ENCODE data around the gene DNAJC16. TPM values are rescaled to one million over a fixed set of nuclear protein-coding genes. Genes with fewer than 3 reads are reported as not detected.
"Not testable (repeated sequence)": the region's sequence is repeated elsewhere in the genome, so short reads cannot be mapped to it uniquely, and the experiment has no call there.

The DNAJC16 gene
- polyA plus RNA-seq, 1 experiment: 18.4 TPM

DNA sequence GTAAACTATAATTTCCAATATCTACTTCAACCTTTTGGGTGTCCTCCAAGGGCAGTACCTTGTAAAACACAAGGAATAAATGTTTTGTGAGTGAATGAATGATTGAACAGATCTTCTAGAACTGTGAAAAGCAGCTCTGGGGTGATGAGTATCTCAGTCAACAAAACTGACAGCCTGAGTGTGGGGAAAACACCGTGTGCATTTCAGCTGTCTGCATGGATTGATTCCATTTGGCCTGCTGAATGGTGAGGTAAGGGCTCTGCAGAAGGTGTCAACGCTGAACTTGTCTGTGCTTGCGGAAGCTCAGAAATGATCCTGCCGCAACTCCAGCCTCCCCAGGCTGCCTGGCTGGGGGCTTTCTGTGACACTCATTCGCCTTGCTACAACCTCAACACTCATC is 65.6 kb downstream of the DNAJC16 start:
- H3K27ac ChIP-seq (ENCODE audit: low read depth, low read length): no peak overlapping the region
- POLR2A ChIA-PET: no interaction called here
- TF ChIP-seq, protein P1, sequence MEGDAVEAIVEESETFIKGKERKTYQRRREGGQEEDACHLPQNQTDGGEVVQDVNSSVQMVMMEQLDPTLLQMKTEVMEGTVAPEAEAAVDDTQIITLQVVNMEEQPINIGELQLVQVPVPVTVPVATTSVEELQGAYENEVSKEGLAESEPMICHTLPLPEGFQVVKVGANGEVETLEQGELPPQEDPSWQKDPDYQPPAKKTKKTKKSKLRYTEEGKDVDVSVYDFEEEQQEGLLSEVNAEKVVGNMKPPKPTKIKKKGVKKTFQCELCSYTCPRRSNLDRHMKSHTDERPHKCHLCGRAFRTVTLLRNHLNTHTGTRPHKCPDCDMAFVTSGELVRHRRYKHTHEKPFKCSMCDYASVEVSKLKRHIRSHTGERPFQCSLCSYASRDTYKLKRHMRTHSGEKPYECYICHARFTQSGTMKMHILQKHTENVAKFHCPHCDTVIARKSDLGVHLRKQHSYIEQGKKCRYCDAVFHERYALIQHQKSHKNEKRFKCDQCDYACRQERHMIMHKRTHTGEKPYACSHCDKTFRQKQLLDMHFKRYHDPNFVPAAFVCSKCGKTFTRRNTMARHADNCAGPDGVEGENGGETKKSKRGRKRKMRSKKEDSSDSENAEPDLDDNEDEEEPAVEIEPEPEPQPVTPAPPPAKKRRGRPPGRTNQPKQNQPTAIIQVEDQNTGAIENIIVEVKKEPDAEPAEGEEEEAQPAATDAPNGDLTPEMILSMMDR (IDR thresholded peaks at IDR 0.05; ENCODE audit: low read depth, low read length): no peak
- no peak overlapping the region for H3K4me3 ChIP-seq (ENCODE audit: low read depth, low read length)
- CTCF ChIA-PET: interaction anchor here (0.6 to 1.7 kb wide), 2 partner anchors 149 to 224 kb away, joined by 4 to 8 read pairs; no protein-coding TSS in a partner anchor
- no peaks in the 10 kb centered on the region for H3K9me3 ChIP-seq (ENCODE audit: control insufficient read depth, insufficient read depth, low read length)
- H3K27me3 ChIP-seq (ENCODE audit: control insufficient read depth, insufficient read depth, low read length): peaks cover 2% of the 10 kb centered on the region
- no peak for DNase-seq (ENCODE audit: low read depth, low spot score)

DNA sequence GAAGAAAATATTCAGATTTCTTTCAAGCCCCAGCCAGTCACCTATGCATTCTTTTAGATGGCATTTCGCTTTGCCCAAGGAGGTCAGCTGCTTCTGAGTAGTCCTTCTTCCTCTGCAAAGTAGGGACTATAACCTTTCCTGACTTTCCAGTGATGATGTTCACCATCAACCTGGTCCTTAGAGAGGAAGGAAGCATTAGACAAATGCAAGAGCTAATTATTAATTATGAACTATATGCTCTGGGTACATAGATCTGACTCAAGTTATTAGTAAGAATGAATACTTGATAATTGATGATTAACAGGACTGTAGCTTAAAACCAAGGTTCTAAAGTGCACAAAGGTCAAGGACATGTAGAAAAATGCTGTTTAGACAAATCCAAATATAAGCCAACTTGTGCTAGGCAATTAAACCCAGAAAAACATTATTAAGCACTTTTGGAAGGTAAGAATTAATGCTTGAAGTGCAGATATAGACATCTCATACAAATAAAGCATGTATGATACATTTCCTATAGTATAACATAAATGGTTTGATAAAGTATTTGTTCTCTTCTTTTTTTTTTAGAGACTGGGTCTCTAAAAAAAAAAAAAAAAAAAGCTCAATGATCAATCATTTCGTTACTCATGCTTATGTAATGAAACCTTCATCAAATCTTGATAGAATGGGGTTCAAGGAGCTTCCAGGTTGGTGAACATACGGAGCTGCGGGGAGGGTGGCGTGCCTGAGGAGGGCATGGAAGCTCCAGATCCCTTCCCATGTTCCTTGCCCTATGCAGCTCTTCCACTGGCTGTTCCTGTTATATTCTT is 69.4 kb downstream of the DNAJC16 start:
- no peaks in the 10 kb centered on the region for H3K9me3 ChIP-seq (ENCODE audit: control insufficient read depth, insufficient read depth, low read length)
- ChIA-PET CTCF (interaction anchor here (0.6 to 2.8 kb wide), 16 partner anchors 7 to 779 kb away, joined by 3 to 23 read pairs (median 4); partner anchors contain the start of genes AGMAT, DDI2, FAM131C and TMEM82), POLR2A (no interaction called here)
- no peak overlapping the region for H3K27ac ChIP-seq (ENCODE audit: low read depth, low read length)
- no peak for DNase-seq (ENCODE audit: low read depth, low spot score)
- H3K27me3 ChIP-seq (ENCODE audit: control insufficient read depth, insufficient read depth, low read length): peaks cover 2% of the 10 kb centered on the region
- TF ChIP-seq, protein P1 (IDR thresholded peaks at IDR 0.05; ENCODE audit: low read depth, low read length): no peak
- no peak overlapping the region for H3K4me3 ChIP-seq (ENCODE audit: low read depth, low read length)

DNA sequence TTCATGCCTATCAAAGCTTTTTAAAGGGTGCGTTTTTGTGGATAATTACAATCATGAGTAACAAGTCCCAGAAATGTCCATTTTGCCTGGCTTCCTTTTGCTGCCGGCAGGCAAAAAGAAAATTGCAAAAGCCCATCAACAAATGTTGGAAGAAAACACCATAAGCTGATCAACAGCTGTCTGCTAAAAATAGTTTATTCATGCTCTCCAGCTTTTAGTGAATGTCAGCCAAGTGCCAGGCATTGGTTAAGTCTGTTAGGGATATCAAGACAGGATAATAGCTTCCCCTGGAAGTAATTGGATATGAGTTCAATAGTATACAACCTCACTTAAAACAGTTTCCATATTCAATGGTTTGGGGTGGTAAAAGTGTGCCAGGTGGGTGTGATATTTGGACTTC is 71.8 kb downstream of the DNAJC16 start:
- no peak overlapping the region for H3K27ac ChIP-seq (ENCODE audit: low read depth, low read length)
- no peak for DNase-seq (ENCODE audit: low read depth, low spot score)
- TF ChIP-seq, protein P1 (IDR thresholded peaks at IDR 0.05; ENCODE audit: low read depth, low read length): no peak

DNA sequence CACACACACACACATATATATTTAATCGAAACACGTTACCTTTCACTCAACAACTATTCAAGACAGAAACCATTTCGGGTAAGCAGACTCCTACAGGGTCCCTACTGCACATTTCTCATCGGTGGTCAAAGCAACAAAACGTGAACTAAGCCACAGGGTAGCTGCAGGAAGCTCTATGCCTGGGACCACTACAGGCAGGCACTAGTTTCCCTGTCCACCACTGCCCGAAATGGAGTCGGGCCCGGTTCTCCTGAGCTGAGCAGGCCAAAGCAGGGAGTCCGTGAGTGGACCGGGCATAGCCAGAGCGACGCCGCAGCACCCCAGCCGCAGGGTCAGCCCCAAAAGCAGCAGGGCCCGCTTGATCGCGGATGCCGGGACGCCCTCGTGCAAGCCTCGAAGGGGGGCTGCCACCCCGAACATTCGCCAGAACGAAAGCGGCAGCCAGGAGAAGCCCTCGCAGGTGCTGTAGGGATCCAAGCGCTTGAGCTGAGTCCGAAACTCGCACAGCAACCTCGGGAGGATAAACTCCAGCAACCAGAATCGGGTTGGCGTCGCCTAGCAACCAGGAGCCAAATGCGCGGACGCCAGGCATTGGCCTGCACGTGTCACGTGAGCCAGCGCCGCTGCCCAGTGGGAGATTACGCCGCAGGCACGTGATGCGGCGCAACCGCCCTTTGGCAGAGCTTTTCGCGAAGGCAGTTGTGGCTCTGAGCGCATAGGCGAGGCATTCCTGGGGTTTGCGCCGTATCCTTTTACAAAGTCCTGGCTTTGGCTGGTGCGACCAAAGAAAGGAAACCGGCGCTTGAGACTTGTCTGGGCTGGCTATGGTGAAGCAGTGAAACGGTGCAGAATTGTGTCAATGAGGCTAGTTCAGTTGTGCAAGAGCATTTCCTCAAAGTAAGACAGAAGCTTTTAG is 76.7 kb downstream of the DNAJC16 start:
- POLR2A ChIA-PET: interaction anchor here (0.6 to 2.6 kb wide), 4 partner anchors 12 to 471 kb away, joined by 3 to 17 read pairs (median 3); partner anchors contain the start of gene DDI2
- Histone ChIP-seq H3K9me3 (ENCODE audit: control insufficient read depth, insufficient read depth, low read length) (peaks cover 5% of the 10 kb centered on the region; the same call in 1 of the 2 replicates), H3K4me3 (ENCODE audit: low read depth, low read length) (peak overlapping the region; percentile 87), H3K27ac (ENCODE audit: low read depth, low read length) (peak overlapping the region; percentile 71), H3K27me3 (ENCODE audit: control insufficient read depth, insufficient read depth, low read length) (no peaks in the 10 kb centered on the region)
- TF ChIP-seq, protein P1 (IDR thresholded peaks at IDR 0.05; ENCODE audit: low read depth, low read length): no peak
- CTCF ChIA-PET: interaction anchor here (1.1 kb wide), 1 partner anchor 8 kb away, joined by 5 read pairs; no protein-coding TSS in a partner anchor
- DNase-seq (ENCODE audit: low read depth, low spot score): peak; percentile 87

More for the DNA sequence above, 71.8 kb downstream of the DNAJC16 start:
- peaks cover 2% of the 10 kb centered on the region for H3K27me3 ChIP-seq (ENCODE audit: control insufficient read depth, insufficient read depth, low read length)
- ChIA-PET POLR2A (interaction anchor here (0.6 kb wide), 1 partner anchor 19 kb away, joined by 4 read pairs; no protein-coding TSS in a partner anchor), CTCF (no interaction called here)
- H3K4me3 ChIP-seq (ENCODE audit: low read depth, low read length): no peak overlapping the region
- no peaks in the 10 kb centered on the region for H3K9me3 ChIP-seq (ENCODE audit: control insufficient read depth, insufficient read depth, low read length)

DNA sequence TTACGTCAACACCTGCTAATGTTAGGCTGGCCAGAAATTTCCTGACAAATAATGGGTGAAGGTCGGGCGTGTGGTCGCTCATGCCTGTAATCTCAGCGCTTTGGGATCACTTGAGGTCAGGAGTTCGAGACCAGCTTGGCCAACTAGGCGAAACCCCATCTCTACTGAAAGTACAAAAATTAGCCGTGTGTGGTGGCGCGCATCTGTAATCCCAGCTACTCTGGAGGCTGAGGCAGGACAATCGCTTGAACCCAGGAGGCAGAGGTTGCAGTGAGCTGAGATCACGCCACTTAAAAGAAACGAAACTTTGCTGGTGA is 77.3 kb downstream of the DNAJC16 start:
- not testable (repeated sequence) for H3K27me3 ChIP-seq (ENCODE audit: control insufficient read depth, insufficient read depth, low read length); DNase-seq (ENCODE audit: low read depth, low spot score); H3K9me3 ChIP-seq (ENCODE audit: control insufficient read depth, insufficient read depth, low read length)
- ChIA-PET CTCF (interaction anchor here (1.1 kb wide), 1 partner anchor 9 kb away, joined by 5 read pairs; no protein-coding TSS in a partner anchor), POLR2A (interaction anchor here (1.3 to 2.6 kb wide), 2 partner anchors 12 to 14 kb away, joined by 3 to 17 read pairs; partner anchors contain the start of gene DDI2)
- peak overlapping the region; percentile 87 for H3K4me3 ChIP-seq (ENCODE audit: low read depth, low read length)
- peak overlapping the region; percentile 71 for H3K27ac ChIP-seq (ENCODE audit: low read depth, low read length)

DNA sequence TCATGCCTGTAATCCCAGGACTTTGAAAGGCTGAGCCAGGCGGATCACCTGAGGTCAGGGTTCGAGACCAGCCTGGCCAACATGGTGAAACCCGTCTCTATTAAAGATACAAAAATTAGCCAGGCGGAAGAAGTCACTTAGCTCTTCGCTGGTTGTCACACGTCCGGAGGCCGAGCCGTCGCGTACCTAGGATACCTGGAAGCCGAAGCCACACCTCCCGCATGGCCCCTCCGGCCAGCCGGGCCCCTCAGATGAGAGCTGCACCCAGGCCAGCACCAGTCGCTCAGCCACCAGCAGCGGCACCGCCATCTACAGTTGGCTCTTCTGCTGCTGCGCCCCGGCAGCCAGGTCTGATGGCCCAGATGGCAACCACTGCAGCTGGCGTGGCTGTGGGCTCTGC is 77.8 kb downstream of the DNAJC16 start:
- H3K4me3 ChIP-seq (ENCODE audit: low read depth, low read length); H3K27me3 ChIP-seq (ENCODE audit: control insufficient read depth, insufficient read depth, low read length); H3K27ac ChIP-seq (ENCODE audit: low read depth, low read length); CTCF ChIA-PET; H3K9me3 ChIP-seq (ENCODE audit: control insufficient read depth, insufficient read depth, low read length); DNase-seq (ENCODE audit: low read depth, low spot score): not testable (repeated sequence)
- POLR2A ChIA-PET: interaction anchor here (2.6 kb wide), 1 partner anchor 14 kb away, joined by 17 read pairs; the partner anchor contains the start of gene DDI2

All from AG04450 (cell line).